ENCODE results near the gene KIF22. TPM values are rescaled to one million over a fixed set of nuclear protein-coding genes. Genes with fewer than 3 reads are reported as not detected.

Gene KIF22
- polyA plus RNA-seq, 1 of the 3 experiments (the other 2 are of a cell fraction): 64.1 TPM

- no peak for TF ChIP-seq RCOR1 (IDR thresholded peaks at IDR 0.05; ENCODE audit: low read length)
Measured at GRCh38 chr16:29744541-29745101, 45.9 kb upstream of the KIF22 start (continued).

GRCh38 chr16:29745121-29745852 lies 45.3 kb upstream of the KIF22 start:
- Histone ChIP-seq H4K20me1 (ENCODE audit: insufficient read depth) (no peaks in the 10 kb centered on the region), H3K4me3 (ENCODE audit: low read depth in 2 of 2, low read length in 1 of 2) (no peak overlapping the region), H3K4me2 (no peak overlapping the region), H3K4me1 (ENCODE audit: control insufficient read depth in 1 of 2, insufficient read depth in 2 of 2, low read depth in 1 of 2, low read length in 1 of 2) (no peaks in the 10 kb centered on the region), H3K27ac (ENCODE audit: low read depth in 2 of 2, low read length in 1 of 2) (no peak overlapping the region), H3K36me3 (replicated peaks in 1 of 2; ENCODE audit: control insufficient read depth in 1 of 2, insufficient read depth in 2 of 2, low read length in 1 of 2) (no peaks in the 10 kb centered on the region), H3K9me3 (no peaks in the 10 kb centered on the region), H3K9ac (no peak overlapping the region), H3K79me2 (ENCODE audit: insufficient read depth) (no peaks in the 10 kb centered on the region), H2AFZ (ENCODE audit: low read depth) (no peak overlapping the region), H3K27me3 (ENCODE audit: insufficient read depth) (no peaks in the 10 kb centered on the region), H3K9me2 (no peaks in the 10 kb centered on the region), H3F3A (replicated peaks; ENCODE audit: insufficient read depth) (no peaks in the 10 kb centered on the region)
- 61% methylated on average over 16 of the region's 16 CpGs for WGBS (ENCODE audit: low lambda C conversion rate)
- DNase-seq: no peak
- CTCF ChIA-PET: no interaction called here
- POLR2A ChIA-PET: no interaction called here
- no peak for TF ChIP-seq RFX5 (IDR thresholded peaks at IDR 0.05; ENCODE audit: low read length)

- Histone ChIP-seq H3K4me2 (no peak within 1 kb of the TSS), H3K27me3 (ENCODE audit: insufficient read depth) (no peaks in the 10 kb centered on the region), H3K9ac (no peak within 1 kb of the TSS), H3K4me3 (ENCODE audit: low read depth in 2 of 2, low read length in 1 of 2) (no peak within 1 kb of the TSS), H3F3A (replicated peaks; ENCODE audit: insufficient read depth) (no peaks in the 10 kb centered on the region), H3K79me2 (ENCODE audit: insufficient read depth) (no peaks in the 10 kb centered on the region), H3K4me1 (ENCODE audit: control insufficient read depth in 1 of 2, insufficient read depth in 2 of 2, low read depth in 1 of 2, low read length in 1 of 2) (no peaks in the 10 kb centered on the region), H4K20me1 (ENCODE audit: insufficient read depth) (no peaks in the 10 kb centered on the region), H3K9me2 (no peaks in the 10 kb centered on the region), H3K9me3 (no peaks in the 10 kb centered on the region), H3K36me3 (replicated peaks in 1 of 2; ENCODE audit: control insufficient read depth in 1 of 2, insufficient read depth in 2 of 2, low read length in 1 of 2) (no peaks in the 10 kb centered on the region), H3K27ac (ENCODE audit: low read depth in 2 of 2, low read length in 1 of 2) (no peak within 1 kb of the TSS), H2AFZ (ENCODE audit: low read depth) (no peak within 1 kb of the TSS)
- DNase-seq: no peak
- POLR2A ChIA-PET: no interaction called here
- CTCF ChIA-PET: no interaction called here
- WGBS (ENCODE audit: low lambda C conversion rate): 82% methylated on average over 11 of the region's 12 CpGs
- TF ChIP-seq USF2 (IDR thresholded peaks at IDR 0.05; ENCODE audit: borderline replicate concordance, low read depth, low read length) (no peak), NRF1 (IDR thresholded peaks at IDR 0.05; ENCODE audit: low read depth, low read length) (no peak), SIN3A (IDR thresholded peaks at IDR 0.05; ENCODE audit: borderline replicate concordance, low read depth, low read length) (no peak), FOSL2 (IDR thresholded peaks at IDR 0.05; ENCODE audit: borderline replicate concordance, low read depth) (no peak), RXRA (IDR thresholded peaks at IDR 0.05; ENCODE audit: borderline replicate concordance, low read depth) (no peak), FOXM1 (IDR thresholded peaks at IDR 0.05; ENCODE audit: low read depth) (no peak), RCOR1 (IDR thresholded peaks at IDR 0.05; ENCODE audit: low read length) (no peak), RAD21 (IDR thresholded peaks at IDR 0.05; ENCODE audit: low read length) (no peak), SMC3 (IDR thresholded peaks at IDR 0.05; ENCODE audit: low read depth, low read length) (no peak), USF1 (IDR thresholded peaks at IDR 0.05; ENCODE audit: borderline replicate concordance, low read depth) (no peak), TEAD4 (IDR thresholded peaks at IDR 0.05; ENCODE audit: borderline replicate concordance, insufficient read depth) (no peak), TAF1 (IDR thresholded peaks at IDR 0.05; ENCODE audit: borderline replicate concordance, low read depth, low read length) (no peak), FOXJ3 (CRISPR knock-in tag; IDR thresholded peaks at IDR 0.05) (no peak), REST (IDR thresholded peaks at IDR 0.05; ENCODE audit: low read depth, low read length) (no peak), EZH2phosphoT487 (IDR thresholded peaks at IDR 0.05; ENCODE audit: borderline replicate concordance, low read depth) (no peak), POLR2AphosphoS5 (IDR thresholded peaks at IDR 0.05; ENCODE audit: low read depth, low read length) (no peak), NFIC (IDR thresholded peaks at IDR 0.05; ENCODE audit: borderline replicate concordance) (no peak)
Measured at GRCh38 chr16:29745853-29746345, 44.7 kb upstream of the KIF22 start, which contains the start of gene C16orf54. TSS of gene C16orf54 (minus strand) at chr16:29745990. CDS start at chr16:29744951, 1,039 bp downstream.

All from SK-N-SH (cell line).